ENCODE measurements around the gene MSH5. TPM values are rescaled to one million over a fixed set of nuclear protein-coding genes. Genes with fewer than 3 reads are reported as not detected.

MSH5 gene
- total RNA-seq, 1 donor from 2014 or later: 45.0 TPM

DNA sequence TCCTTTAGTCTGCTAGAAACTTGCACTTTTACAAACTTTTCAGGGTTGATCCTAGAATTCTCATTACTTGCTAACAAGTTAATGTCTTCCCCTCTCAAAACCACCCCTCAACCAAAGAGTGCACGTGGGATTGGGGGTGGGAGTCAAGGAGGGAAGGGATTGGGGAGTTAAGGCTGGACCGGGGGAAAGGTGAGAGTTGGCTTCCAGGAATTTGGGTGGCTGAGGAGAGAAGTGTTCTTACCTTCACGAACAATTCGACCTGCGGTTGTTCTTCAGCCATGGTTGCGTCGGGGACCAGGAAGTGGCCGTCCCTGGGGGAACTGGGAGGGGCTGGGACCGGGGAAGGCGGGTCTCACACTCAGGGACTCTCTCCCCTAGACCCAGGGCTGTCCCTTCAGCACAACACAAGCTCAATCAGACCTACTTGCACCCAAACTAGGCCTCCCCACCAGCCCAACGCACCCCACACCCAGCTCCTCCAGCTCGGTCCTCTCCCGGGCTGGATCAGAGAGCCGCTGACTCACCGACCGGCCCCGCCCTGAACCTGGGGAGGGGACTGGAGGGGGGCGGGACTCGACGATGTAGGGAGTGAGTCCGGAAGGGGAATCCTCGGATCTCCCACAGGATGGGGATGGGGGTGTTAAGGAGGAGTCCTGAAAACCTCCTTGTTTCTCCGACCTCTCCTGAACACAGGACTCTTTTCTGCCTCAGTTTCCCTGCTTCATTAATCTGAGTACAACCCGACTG, 3.6 kb upstream of the MSH5 start, which contains the start of gene CLIC1:
CLIC1 (minus strand) TSS at position 510 of the 747 bp plus-strand sequence; CDS start at position 280, 230 bp downstream.
- Mint-ChIP-seq H3K27ac (peak within 1 kb of the TSS; percentile 98), H3K27me3 (no peaks in the 10 kb centered on the region), H3K9me3 (ENCODE audit: low read depth) (no peaks in the 10 kb centered on the region), H3K4me1 (ENCODE audit: low read depth) (peaks cover 49% of the 10 kb centered on the region), H3K36me3 (ENCODE audit: insufficient read depth) (peaks cover 16% of the 10 kb centered on the region), H3K4me3 (ENCODE audit: low read depth) (peak within 1 kb of the TSS; percentile 99)
- peak; percentile 35 for DNase-seq (ENCODE audit: low spot score, unreplicated experiment)
- TF ChIP-seq, protein P1, sequence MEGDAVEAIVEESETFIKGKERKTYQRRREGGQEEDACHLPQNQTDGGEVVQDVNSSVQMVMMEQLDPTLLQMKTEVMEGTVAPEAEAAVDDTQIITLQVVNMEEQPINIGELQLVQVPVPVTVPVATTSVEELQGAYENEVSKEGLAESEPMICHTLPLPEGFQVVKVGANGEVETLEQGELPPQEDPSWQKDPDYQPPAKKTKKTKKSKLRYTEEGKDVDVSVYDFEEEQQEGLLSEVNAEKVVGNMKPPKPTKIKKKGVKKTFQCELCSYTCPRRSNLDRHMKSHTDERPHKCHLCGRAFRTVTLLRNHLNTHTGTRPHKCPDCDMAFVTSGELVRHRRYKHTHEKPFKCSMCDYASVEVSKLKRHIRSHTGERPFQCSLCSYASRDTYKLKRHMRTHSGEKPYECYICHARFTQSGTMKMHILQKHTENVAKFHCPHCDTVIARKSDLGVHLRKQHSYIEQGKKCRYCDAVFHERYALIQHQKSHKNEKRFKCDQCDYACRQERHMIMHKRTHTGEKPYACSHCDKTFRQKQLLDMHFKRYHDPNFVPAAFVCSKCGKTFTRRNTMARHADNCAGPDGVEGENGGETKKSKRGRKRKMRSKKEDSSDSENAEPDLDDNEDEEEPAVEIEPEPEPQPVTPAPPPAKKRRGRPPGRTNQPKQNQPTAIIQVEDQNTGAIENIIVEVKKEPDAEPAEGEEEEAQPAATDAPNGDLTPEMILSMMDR (IDR thresholded peaks at IDR 0.05; ENCODE audit: unreplicated experiment): no peak

DNA sequence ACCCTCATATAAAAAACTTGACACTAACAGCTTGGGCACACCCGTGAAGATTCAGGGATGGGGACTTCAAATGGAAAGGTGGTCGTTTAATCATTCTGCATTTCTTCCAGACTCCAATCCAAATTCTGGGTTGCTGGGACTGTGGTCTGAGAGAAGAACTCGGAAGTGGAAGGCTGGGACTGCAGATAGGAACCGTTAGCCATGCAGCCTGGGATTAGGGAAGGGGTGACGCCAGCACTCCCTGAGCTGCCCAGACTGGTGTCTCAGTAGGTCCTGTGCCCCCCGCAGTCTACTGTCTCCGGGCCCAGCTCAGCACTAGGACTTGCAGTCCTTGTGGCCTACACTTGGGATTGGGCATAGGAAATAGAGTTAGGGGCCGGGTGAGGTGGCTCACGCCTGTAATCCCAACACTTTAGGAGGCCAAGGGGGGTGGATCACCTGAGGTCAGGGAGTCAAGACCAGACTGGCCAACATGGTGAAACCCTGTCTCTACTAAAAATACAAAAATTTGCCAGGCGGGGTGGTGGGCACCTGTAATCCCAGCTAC, 3.0 kb upstream of the MSH5 start:
- peaks cover 49% of the 10 kb centered on the region for H3K4me1 Mint-ChIP-seq (ENCODE audit: low read depth)
- no peak for DNase-seq (ENCODE audit: low spot score, unreplicated experiment)
- no peaks in the 10 kb centered on the region for H3K9me3 Mint-ChIP-seq (ENCODE audit: low read depth)
- TF ChIP-seq, protein P1 (IDR thresholded peaks at IDR 0.05; ENCODE audit: unreplicated experiment): no peak
- H3K27me3 Mint-ChIP-seq: no peaks in the 10 kb centered on the region
- peak overlapping the region; percentile 98 for H3K27ac Mint-ChIP-seq
- H3K36me3 Mint-ChIP-seq (ENCODE audit: insufficient read depth): peaks cover 14% of the 10 kb centered on the region
- peak overlapping the region; percentile 99 for H3K4me3 Mint-ChIP-seq (ENCODE audit: low read depth)

DNA sequence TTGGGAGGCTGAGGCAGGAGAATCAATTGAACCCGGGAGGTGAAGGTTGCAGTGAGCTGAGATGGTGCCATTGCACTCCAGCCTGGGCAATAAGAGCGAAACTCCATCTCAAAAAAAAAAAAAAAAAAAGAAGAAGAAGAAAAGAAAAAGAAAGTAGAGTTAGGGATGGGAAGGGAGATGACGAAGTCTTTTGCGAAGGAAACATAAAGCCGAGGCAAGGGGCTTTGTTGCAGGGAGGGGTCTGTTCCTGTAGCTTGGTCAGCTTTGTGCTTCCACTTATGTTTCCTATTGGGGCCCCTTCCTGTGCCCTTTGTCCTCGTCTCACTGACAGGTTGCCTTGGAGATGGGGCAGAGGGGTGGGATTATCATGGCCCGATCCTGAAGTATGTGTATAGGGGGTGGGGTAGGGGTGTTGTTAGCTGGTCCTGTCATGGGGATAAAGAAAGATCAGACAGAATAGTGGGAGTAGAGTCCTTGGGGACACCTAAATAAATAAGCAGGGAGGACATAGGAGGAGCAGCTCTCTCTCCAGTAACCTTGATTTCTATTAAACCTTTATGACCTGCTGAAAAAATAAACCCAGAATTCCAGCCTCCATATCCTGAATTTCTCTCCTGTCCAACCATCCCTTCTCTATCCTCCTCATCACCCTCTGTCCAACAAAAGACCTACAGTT, 2.4 kb upstream of the MSH5 start:
- Mint-ChIP-seq H3K27ac (peak overlapping the region; percentile 98), H3K27me3 (no peaks in the 10 kb centered on the region), H3K4me1 (ENCODE audit: low read depth) (peaks cover 49% of the 10 kb centered on the region), H3K4me3 (ENCODE audit: low read depth) (peak overlapping the region; percentile 99), H3K9me3 (ENCODE audit: low read depth) (no peaks in the 10 kb centered on the region), H3K36me3 (ENCODE audit: insufficient read depth) (peaks cover 10% of the 10 kb centered on the region)
- DNase-seq (ENCODE audit: low spot score, unreplicated experiment): no peak
- TF ChIP-seq, protein P1 (IDR thresholded peaks at IDR 0.05; ENCODE audit: unreplicated experiment): no peak

DNA sequence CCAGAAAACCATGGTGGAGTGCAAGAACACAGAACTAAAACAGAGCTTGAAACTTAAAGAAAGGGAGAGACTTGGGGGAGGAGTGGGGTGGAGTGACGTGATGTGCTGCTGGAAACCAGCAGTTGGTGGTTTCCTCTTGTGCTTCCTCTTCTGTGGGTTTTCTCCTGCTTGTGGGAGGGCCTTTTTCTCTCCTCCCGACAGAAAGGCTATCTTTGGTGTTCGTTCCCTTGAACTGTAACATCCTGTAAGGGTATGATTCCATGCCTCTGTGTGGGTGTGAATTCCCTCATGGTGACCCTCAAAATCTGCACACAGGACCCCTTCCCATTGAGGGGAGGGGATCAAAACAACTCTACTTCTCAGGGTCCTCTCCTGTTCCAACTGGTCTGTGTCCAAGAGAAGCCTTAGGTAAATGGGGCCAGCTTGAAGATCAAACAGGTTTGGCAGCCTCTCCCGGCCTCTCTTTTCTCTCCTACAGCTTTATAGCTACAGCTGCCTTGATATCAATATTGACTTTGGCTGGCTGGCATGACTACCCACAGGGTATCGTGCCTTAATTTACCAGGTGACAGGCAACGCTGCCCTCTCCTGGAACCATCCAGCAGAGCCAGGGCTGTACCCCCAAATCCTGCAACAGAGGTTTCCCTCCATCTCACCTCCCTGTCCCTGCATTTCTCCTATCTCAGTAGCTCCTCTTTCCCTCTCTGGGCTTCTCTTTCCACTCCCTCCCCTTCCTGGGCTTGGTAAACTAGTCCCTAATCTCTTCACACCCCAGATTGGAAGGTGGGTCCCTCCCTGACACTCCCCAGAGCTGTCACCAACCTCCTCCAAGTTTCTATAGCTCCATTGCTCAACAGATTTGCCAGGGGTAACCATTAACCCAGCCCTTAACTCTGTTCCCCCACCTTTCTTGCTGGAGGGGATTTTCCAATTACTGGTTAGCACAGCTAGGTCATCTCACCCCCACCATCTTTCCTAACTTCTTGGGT, 1.5 kb upstream of the MSH5 start:
- Mint-ChIP-seq H3K4me1 (ENCODE audit: low read depth) (peaks cover 47% of the 10 kb centered on the region), H3K27me3 (no peaks in the 10 kb centered on the region), H3K9me3 (ENCODE audit: low read depth) (no peaks in the 10 kb centered on the region), H3K36me3 (ENCODE audit: insufficient read depth) (peaks cover 8% of the 10 kb centered on the region), H3K4me3 (ENCODE audit: low read depth) (peak overlapping the region; percentile 99), H3K27ac (peak overlapping the region; percentile 98)
- TF ChIP-seq, protein P1 (IDR thresholded peaks at IDR 0.05; ENCODE audit: unreplicated experiment): no peak
- no peak for DNase-seq (ENCODE audit: low spot score, unreplicated experiment)

Data from progenitor cell of endocrine pancreas (in vitro differentiated cells).